ENCODE data around the gene TNS4.

TNS4 gene

DNA sequence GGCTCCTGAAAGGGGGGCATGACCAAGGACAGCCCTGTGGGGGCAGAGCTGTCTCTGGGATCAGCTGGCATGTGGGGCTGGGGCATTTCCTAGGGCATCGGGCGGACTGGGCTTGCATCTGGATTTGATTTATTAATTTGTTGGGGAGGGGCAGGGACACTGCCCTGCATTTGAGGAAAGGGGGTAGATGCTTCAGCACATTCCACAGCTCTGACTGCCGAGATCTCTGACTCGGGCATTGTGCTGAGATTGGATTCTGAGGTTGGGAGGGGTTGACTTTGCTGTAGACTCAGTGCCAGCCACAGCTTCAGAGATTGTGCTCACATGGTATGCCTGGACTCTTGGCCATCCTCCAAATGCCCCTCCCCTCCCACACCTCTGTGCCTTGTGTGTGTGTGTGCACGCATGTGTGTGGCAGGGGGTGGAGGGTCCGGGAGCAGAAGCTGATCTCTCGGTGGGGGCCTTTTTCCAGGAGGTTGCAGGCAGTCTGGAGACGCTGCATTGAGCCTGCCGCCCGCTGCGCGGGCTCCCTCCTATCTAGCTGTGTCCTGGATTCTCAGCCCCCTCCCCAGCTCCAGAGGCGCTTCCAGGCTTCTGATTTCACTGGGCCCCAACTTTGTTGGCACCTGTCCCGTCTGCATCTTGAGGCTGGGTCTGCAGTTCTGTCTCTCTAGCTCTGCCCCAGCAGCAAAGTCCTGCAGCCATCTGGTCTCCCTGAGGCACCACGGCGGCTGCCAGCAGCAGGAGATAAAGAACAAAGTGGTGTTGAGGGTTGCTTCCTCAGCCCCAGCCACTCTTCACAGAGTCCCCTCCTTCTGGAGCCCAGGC, 43.2 kb downstream of the TNS4 start:
- H3K27ac ChIP-seq (replicated peaks), result no peak overlapping the region
- no peak for DNase-seq (ENCODE audit: low read depth in 1 of 2, low spot score in 1 of 2)
- peaks cover 3% of the 10 kb centered on the region for H3K27me3 ChIP-seq (ENCODE audit: insufficient read depth, poor library complexity, severe bottlenecking)
- no peak overlapping the region for H3K4me3 ChIP-seq (replicated peaks; ENCODE audit: insufficient read depth, low read length)
- TF ChIP-seq, protein P1, sequence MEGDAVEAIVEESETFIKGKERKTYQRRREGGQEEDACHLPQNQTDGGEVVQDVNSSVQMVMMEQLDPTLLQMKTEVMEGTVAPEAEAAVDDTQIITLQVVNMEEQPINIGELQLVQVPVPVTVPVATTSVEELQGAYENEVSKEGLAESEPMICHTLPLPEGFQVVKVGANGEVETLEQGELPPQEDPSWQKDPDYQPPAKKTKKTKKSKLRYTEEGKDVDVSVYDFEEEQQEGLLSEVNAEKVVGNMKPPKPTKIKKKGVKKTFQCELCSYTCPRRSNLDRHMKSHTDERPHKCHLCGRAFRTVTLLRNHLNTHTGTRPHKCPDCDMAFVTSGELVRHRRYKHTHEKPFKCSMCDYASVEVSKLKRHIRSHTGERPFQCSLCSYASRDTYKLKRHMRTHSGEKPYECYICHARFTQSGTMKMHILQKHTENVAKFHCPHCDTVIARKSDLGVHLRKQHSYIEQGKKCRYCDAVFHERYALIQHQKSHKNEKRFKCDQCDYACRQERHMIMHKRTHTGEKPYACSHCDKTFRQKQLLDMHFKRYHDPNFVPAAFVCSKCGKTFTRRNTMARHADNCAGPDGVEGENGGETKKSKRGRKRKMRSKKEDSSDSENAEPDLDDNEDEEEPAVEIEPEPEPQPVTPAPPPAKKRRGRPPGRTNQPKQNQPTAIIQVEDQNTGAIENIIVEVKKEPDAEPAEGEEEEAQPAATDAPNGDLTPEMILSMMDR (IDR thresholded peaks at IDR 0.05; ENCODE audit: insufficient read depth, low read length), result no peak
- TF ChIP-seq, protein P2, sequence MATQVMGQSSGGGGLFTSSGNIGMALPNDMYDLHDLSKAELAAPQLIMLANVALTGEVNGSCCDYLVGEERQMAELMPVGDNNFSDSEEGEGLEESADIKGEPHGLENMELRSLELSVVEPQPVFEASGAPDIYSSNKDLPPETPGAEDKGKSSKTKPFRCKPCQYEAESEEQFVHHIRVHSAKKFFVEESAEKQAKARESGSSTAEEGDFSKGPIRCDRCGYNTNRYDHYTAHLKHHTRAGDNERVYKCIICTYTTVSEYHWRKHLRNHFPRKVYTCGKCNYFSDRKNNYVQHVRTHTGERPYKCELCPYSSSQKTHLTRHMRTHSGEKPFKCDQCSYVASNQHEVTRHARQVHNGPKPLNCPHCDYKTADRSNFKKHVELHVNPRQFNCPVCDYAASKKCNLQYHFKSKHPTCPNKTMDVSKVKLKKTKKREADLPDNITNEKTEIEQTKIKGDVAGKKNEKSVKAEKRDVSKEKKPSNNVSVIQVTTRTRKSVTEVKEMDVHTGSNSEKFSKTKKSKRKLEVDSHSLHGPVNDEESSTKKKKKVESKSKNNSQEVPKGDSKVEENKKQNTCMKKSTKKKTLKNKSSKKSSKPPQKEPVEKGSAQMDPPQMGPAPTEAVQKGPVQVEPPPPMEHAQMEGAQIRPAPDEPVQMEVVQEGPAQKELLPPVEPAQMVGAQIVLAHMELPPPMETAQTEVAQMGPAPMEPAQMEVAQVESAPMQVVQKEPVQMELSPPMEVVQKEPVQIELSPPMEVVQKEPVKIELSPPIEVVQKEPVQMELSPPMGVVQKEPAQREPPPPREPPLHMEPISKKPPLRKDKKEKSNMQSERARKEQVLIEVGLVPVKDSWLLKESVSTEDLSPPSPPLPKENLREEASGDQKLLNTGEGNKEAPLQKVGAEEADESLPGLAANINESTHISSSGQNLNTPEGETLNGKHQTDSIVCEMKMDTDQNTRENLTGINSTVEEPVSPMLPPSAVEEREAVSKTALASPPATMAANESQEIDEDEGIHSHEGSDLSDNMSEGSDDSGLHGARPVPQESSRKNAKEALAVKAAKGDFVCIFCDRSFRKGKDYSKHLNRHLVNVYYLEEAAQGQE (IDR thresholded peaks at IDR 0.05; ENCODE audit: insufficient replicate concordance, low read depth), result no peak
- no peak for TF ChIP-seq POLR2AphosphoS5 (IDR thresholded peaks at IDR 0.05; ENCODE audit: low read depth)
- no peak for TF ChIP-seq SPI1 (IDR thresholded peaks at IDR 0.05; ENCODE audit: borderline replicate concordance, low read depth)
- no peak for TF ChIP-seq GABPA (IDR thresholded peaks at IDR 0.05; ENCODE audit: low read depth)

DNA sequence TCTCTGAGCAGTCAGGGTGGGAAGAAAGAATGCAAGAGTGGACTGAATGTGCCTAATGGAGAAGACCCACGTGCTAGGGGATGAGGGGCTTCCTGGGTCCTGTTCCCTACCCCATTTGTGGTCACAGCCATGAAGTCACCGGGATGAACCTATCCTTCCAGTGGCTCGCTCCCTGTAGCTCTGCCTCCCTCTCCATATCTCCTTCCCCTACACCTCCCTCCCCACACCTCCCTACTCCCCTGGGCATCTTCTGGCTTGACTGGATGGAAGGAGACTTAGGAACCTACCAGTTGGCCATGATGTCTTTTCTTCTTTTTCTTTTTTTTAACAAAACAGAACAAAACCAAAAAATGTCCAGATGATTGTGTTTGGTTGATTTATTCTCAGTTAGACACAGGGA, 44.1 kb downstream of the TNS4 start:
- peaks cover 3% of the 10 kb centered on the region for H3K27me3 ChIP-seq (ENCODE audit: insufficient read depth, poor library complexity, severe bottlenecking)
- DNase-seq (ENCODE audit: low read depth in 1 of 2, low spot score in 1 of 2), result no peak
- TF ChIP-seq GABPA (IDR thresholded peaks at IDR 0.05; ENCODE audit: low read depth), result no peak
- no peak for TF ChIP-seq POLR2AphosphoS5 (IDR thresholded peaks at IDR 0.05; ENCODE audit: low read depth)
- TF ChIP-seq, protein P1 (IDR thresholded peaks at IDR 0.05; ENCODE audit: insufficient read depth, low read length), result no peak
- TF ChIP-seq SPI1 (IDR thresholded peaks at IDR 0.05; ENCODE audit: borderline replicate concordance, low read depth), result no peak
- TF ChIP-seq, protein P2 (IDR thresholded peaks at IDR 0.05; ENCODE audit: insufficient replicate concordance, low read depth), result no peak
- H3K4me3 ChIP-seq (replicated peaks; ENCODE audit: insufficient read depth, low read length), result no peak overlapping the region
- no peak overlapping the region for H3K27ac ChIP-seq (replicated peaks)

DNA sequence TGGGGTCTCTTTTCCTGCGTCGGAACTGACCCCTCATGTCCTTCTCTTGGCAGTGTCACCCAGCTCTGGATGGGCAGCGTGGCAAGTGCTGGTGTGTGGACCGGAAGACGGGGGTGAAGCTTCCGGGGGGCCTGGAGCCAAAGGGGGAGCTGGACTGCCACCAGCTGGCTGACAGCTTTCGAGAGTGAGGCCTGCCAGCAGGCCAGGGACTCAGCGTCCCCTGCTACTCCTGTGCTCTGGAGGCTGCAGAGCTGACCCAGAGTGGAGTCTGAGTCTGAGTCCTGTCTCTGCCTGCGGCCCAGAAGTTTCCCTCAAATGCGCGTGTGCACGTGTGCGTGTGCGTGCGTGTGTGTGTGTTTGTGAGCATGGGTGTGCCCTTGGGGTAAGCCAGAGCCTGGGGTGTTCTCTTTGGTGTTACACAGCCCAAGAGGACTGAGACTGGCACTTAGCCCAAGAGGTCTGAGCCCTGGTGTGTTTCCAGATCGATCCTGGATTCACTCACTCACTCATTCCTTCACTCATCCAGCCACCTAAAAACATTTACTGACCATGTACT, 44.9 kb downstream of the TNS4 start:
- Histone ChIP-seq H3K27ac (replicated peaks) (no peak overlapping the region), H3K27me3 (ENCODE audit: insufficient read depth, poor library complexity, severe bottlenecking) (peaks cover 3% of the 10 kb centered on the region), H3K4me3 (replicated peaks; ENCODE audit: insufficient read depth, low read length) (no peak overlapping the region)
- TF ChIP-seq, protein P2 (IDR thresholded peaks at IDR 0.05; ENCODE audit: insufficient replicate concordance, low read depth), result no peak
- TF ChIP-seq GABPA (IDR thresholded peaks at IDR 0.05; ENCODE audit: low read depth), result no peak
- no peak for TF ChIP-seq SPI1 (IDR thresholded peaks at IDR 0.05; ENCODE audit: borderline replicate concordance, low read depth)
- TF ChIP-seq, protein P1 (IDR thresholded peaks at IDR 0.05; ENCODE audit: insufficient read depth, low read length), result no peak
- TF ChIP-seq POLR2AphosphoS5 (IDR thresholded peaks at IDR 0.05; ENCODE audit: low read depth), result no peak
- no peak for DNase-seq (ENCODE audit: low read depth in 1 of 2, low spot score in 1 of 2)

All from HL-60 (cell line).